ENCODE data around the gene PTPRN2.

GRCh38 chr7:158126661-158127060 lies 461.0 kb downstream of the PTPRN2 start:
- TF ChIP-seq, protein P1, sequence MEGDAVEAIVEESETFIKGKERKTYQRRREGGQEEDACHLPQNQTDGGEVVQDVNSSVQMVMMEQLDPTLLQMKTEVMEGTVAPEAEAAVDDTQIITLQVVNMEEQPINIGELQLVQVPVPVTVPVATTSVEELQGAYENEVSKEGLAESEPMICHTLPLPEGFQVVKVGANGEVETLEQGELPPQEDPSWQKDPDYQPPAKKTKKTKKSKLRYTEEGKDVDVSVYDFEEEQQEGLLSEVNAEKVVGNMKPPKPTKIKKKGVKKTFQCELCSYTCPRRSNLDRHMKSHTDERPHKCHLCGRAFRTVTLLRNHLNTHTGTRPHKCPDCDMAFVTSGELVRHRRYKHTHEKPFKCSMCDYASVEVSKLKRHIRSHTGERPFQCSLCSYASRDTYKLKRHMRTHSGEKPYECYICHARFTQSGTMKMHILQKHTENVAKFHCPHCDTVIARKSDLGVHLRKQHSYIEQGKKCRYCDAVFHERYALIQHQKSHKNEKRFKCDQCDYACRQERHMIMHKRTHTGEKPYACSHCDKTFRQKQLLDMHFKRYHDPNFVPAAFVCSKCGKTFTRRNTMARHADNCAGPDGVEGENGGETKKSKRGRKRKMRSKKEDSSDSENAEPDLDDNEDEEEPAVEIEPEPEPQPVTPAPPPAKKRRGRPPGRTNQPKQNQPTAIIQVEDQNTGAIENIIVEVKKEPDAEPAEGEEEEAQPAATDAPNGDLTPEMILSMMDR (IDR thresholded peaks at IDR 0.05; ENCODE audit: extremely low read depth in 1 of 2, insufficient read depth in 1 of 2, low read depth in 1 of 2, low read length in 2 of 2) = no peak
- no peak for TF ChIP-seq FOS (IDR thresholded peaks at IDR 0.05; ENCODE audit: borderline replicate concordance, insufficient read depth, low read length)
- no peak for TF ChIP-seq POLR2A (IDR thresholded peaks at IDR 0.05; ENCODE audit: low read depth, low read length)
- no peak for TF ChIP-seq POLR2AphosphoS5 (IDR thresholded peaks at IDR 0.05; ENCODE audit: insufficient read depth, low read depth, low read length)
- no peak for TF ChIP-seq EZH2 (IDR thresholded peaks at IDR 0.05; ENCODE audit: borderline replicate concordance, low read depth, low read length, severe bottlenecking)

All from endothelial cell of umbilical vein (primary cell).